HuH-7.5 (cell line): ENCODE measurements around the gene GUK1.
"Not testable (repeated sequence)": the region's sequence is repeated elsewhere in the genome, so short reads cannot be mapped to it uniquely, and the experiment has no call there.

Source experiments
- DNase-seq: peaks from one replicate; pipeline ENCODE4 v3.0.0; 2011; ENCODE audit warnings: low spot score

The GUK1 gene

GRCh38 chr1:228104526-228105269 is 35.4 kb upstream of the GUK1 start:
- DNase-seq, result no peak

- no peak for DNase-seq
Measured at GRCh38 chr1:228105270-228105995, 34.6 kb upstream of the GUK1 start.

GRCh38 chr1:228105996-228106799 is 33.9 kb upstream of the GUK1 start:
- no peak for DNase-seq

- no peak for DNase-seq
Measured at GRCh38 chr1:228106800-228107054, 33.4 kb upstream of the GUK1 start.

- no peak for DNase-seq
Measured at GRCh38 chr1:228107636-228108035, 32.4 kb upstream of the GUK1 start.

- no peak for DNase-seq
Measured at GRCh38 chr1:228108055-228108690, 31.9 kb upstream of the GUK1 start.

- DNase-seq, result no peak
Measured at GRCh38 chr1:228108742-228109072, 31.4 kb upstream of the GUK1 start.

GRCh38 chr1:228109073-228109961 is 30.8 kb upstream of the GUK1 start, which contains the start of gene MRPL55:
TSS of gene MRPL55 (minus strand) at chr1:228109299. CDS start at chr1:228108260, 1,039 bp downstream.
- DNase-seq, result peak; percentile 95

- peak; percentile 19 for DNase-seq
Measured at GRCh38 chr1:228109962-228110488, 30.1 kb upstream of the GUK1 start.

- no peak for DNase-seq
Measured at GRCh38 chr1:228110556-228110955, 29.5 kb upstream of the GUK1 start.

GRCh38 chr1:228111315-228111714 is 28.8 kb upstream of the GUK1 start:
- DNase-seq, result not testable (repeated sequence)

- no peak for DNase-seq
Measured at GRCh38 chr1:228112167-228112566, 27.9 kb upstream of the GUK1 start.

- no peak for DNase-seq
Measured at GRCh38 chr1:228112617-228113016, 27.5 kb upstream of the GUK1 start.

- DNase-seq, result no peak
Measured at GRCh38 chr1:228114827-228115226, 25.3 kb upstream of the GUK1 start.

- no peak for DNase-seq
Measured at GRCh38 chr1:228117335-228117734, 22.7 kb upstream of the GUK1 start.

- no peak for DNase-seq
Measured at GRCh38 chr1:228118040-228118439, 22.0 kb upstream of the GUK1 start.

GRCh38 chr1:228120351-228120750 is 19.7 kb upstream of the GUK1 start:
- no peak for DNase-seq

GRCh38 chr1:228120857-228121489 is 19.1 kb upstream of the GUK1 start:
- no peak for DNase-seq

GRCh38 chr1:228122921-228123441 is 17.1 kb upstream of the GUK1 start:
- DNase-seq, result no peak

- no peak for DNase-seq
Measured at GRCh38 chr1:228123505-228123904, 16.6 kb upstream of the GUK1 start.

- no peak for DNase-seq
Measured at GRCh38 chr1:228125185-228125584, 14.9 kb upstream of the GUK1 start.
